Stimulated activated CD8-positive, alpha-beta memory T cell treated with anti-CD3 and anti-CD28 coated beads, Interleukin-7, amount 100 ng/mL, for 48 hours (primary cell): Measurements from ENCODE around the gene STX12.
"Not testable (repeated sequence)": the region's sequence is repeated elsewhere in the genome, so short reads cannot be mapped to it uniquely, and the experiment has no call there.

ENCODE experiments used
- DNase-seq, 2 donors: peaks; one replicate each; pipeline ENCODE4 v3.0.0-alpha.2; 2020; ENCODE audit warnings: low read depth in 1 of 2; ENCODE audit errors: extremely low read depth in 1 of 2

STX12 gene

GRCh38 chr1:27774654-27775053 lies 1.6 kb downstream of the STX12 start:
- DNase-seq = no peak

- DNase-seq = not testable (repeated sequence)
These were observed 2.3 kb downstream of the STX12 start for GRCh38 chr1:27775336-27775735.

GRCh38 chr1:27776276-27776675 lies 3.3 kb downstream of the STX12 start:
- not testable (repeated sequence) for DNase-seq

- DNase-seq = no peak
These were observed 5.0 kb downstream of the STX12 start for GRCh38 chr1:27778056-27778455.

GRCh38 chr1:27779122-27779521 lies 6.1 kb downstream of the STX12 start:
- no peak for DNase-seq

GRCh38 chr1:27782950-27783349 lies 9.9 kb downstream of the STX12 start:
- no peak for DNase-seq

GRCh38 chr1:27784700-27785099 lies 11.7 kb downstream of the STX12 start:
- no peak for DNase-seq

- DNase-seq = no peak
These were observed 12.9 kb downstream of the STX12 start for GRCh38 chr1:27785781-27786455.

- no peak for DNase-seq
These were observed 14.9 kb downstream of the STX12 start for GRCh38 chr1:27787895-27788294.

GRCh38 chr1:27789540-27790041 lies 16.6 kb downstream of the STX12 start:
- DNase-seq = no peak

GRCh38 chr1:27790270-27790669 lies 17.3 kb downstream of the STX12 start:
- DNase-seq = not testable (repeated sequence)

GRCh38 chr1:27795601-27796000 lies 22.6 kb downstream of the STX12 start:
- no peak for DNase-seq

- no peak for DNase-seq
These were observed 31.8 kb downstream of the STX12 start for GRCh38 chr1:27804791-27805190.

GRCh38 chr1:27806758-27807157 lies 33.7 kb downstream of the STX12 start:
- DNase-seq = no peak

- DNase-seq = no peak
These were observed 34.4 kb downstream of the STX12 start for GRCh38 chr1:27807385-27807784.

GRCh38 chr1:27808131-27808530 lies 35.1 kb downstream of the STX12 start:
- DNase-seq = not testable (repeated sequence)

- no peak for DNase-seq
These were observed 36.9 kb downstream of the STX12 start for GRCh38 chr1:27809883-27810282.

GRCh38 chr1:27811741-27812500 lies 38.9 kb downstream of the STX12 start:
- no peak for DNase-seq

- DNase-seq = no peak
These were observed 44.1 kb downstream of the STX12 start for GRCh38 chr1:27816921-27817630.

- DNase-seq = no peak
These were observed 48.8 kb downstream of the STX12 start for GRCh38 chr1:27821761-27822315.

- DNase-seq = no peak
These were observed 50.8 kb downstream of the STX12 start for GRCh38 chr1:27823784-27824183.
